Keratinocyte (primary cell): Measurements from ENCODE around the gene MT3. TPM values are rescaled to one million over a fixed set of nuclear protein-coding genes. Genes with fewer than 3 reads are reported as not detected.

Experiments used
- DNase-seq: peaks from one replicate; pipeline ENCODE4 v3.0.0-alpha.2; 2011; ENCODE audit warnings: low read depth, missing footprints, low spot score
- FAIRE-seq: peaks from 2 replicates; lab custom pipeline; 2011; peaks lifted over from hg19 to GRCh38; lab: Jason Lieb, UNC
- H2AFZ ChIP-seq: 2 replicates; pipeline ENCODE4 v1.6.0; 2012; ENCODE audit warnings: low read length, control low read depth, inconsistent platforms; ENCODE audit not compliant: control insufficient read depth
- H3K27ac ChIP-seq: 2 replicates; pipeline ENCODE4 v1.5.1; 2011; ENCODE audit warnings: low read length; ENCODE audit not compliant: control insufficient read depth, insufficient read depth
- H3K27me3 ChIP-seq: 3 replicates; pipeline ENCODE4 v1.6.0; 2011; ENCODE audit warnings: low read length; ENCODE audit not compliant: control insufficient read depth, insufficient read depth; ENCODE audit errors: extremely low read depth
- H3K36me3 ChIP-seq, 2 experiments: 2 replicates in 1 of 2; 3 replicates in 1 of 2; pipeline ENCODE4 v1.5.1; 2011; ENCODE audit warnings: low read length in 2 of 2, mild to moderate bottlenecking in 1 of 2; ENCODE audit not compliant: control insufficient read depth in 2 of 2, insufficient read depth in 2 of 2; ENCODE audit errors: extremely low read depth in 1 of 2
- H3K4me1 ChIP-seq: 3 replicates; pipeline ENCODE4 v1.5.1; 2011; ENCODE audit warnings: low read length; ENCODE audit not compliant: control insufficient read depth, insufficient read depth; ENCODE audit errors: extremely low read depth
- H3K4me2 ChIP-seq: 3 replicates; pipeline ENCODE4 v1.6.0; 2011; ENCODE audit warnings: low read depth, low read length; ENCODE audit not compliant: control insufficient read depth, insufficient read depth; ENCODE audit errors: extremely low read depth
- H3K4me3 ChIP-seq, 3 experiments: fragments of 200-600 bp in 1 of 3; sonication (generic) in 1 of 3; 2 replicates in 2 of 3; 3 replicates in 1 of 3; pipeline ENCODE4 v1.5.1; 2011 to 2016; ENCODE audit warnings: low read length in 3 of 3, mild to moderate bottlenecking in 3 of 3, control low read depth in 2 of 3, inconsistent platforms in 1 of 3, low read depth in 1 of 3, mixed read lengths in 1 of 3, mixed run types in 1 of 3, moderate library complexity in 1 of 3; ENCODE audit not compliant: control insufficient read depth in 2 of 3, insufficient read depth in 2 of 3; ENCODE audit errors: extremely low read depth in 1 of 3
- H3K79me2 ChIP-seq: 2 replicates; pipeline ENCODE4 v1.6.0; 2012; ENCODE audit warnings: low read length; ENCODE audit not compliant: control insufficient read depth, insufficient read depth
- H3K9ac ChIP-seq: 3 replicates; pipeline ENCODE4 v1.6.0; 2011; ENCODE audit warnings: low read length; ENCODE audit not compliant: control insufficient read depth, insufficient read depth; ENCODE audit errors: extremely low read depth
- H3K9me1 ChIP-seq: 3 replicates; pipeline ENCODE4 v1.6.0; 2011; ENCODE audit warnings: low read length; ENCODE audit not compliant: control insufficient read depth, insufficient read depth; ENCODE audit errors: extremely low read depth
- H3K9me3 ChIP-seq: 2 replicates; pipeline ENCODE4 v1.5.1; 2012; ENCODE audit warnings: low read depth, low read length; ENCODE audit not compliant: control insufficient read depth
- H4K20me1 ChIP-seq: 3 replicates; pipeline ENCODE4 v1.6.0; 2011; ENCODE audit warnings: low read length; ENCODE audit not compliant: control insufficient read depth, insufficient read depth; ENCODE audit errors: extremely low read depth
- EZH2 ChIP-seq: IDR thresholded peaks from one replicate; pipeline ENCODE4 v1.6.1; 2012; ENCODE audit warnings: inconsistent platforms, mild to moderate bottlenecking, low read length, moderate library complexity
- dilution Hi-C: fragments of 300-500 bp; cut with MboI; formaldehyde crosslinking; loops from one replicate; pipeline ENCODE4 v1.7.0; 2020; ENCODE audit warnings: low sequenced_read_pairs; ENCODE audit not compliant: extremely low pct_ligation_motif_present
- polyA plus RNA-seq, 5 experiments: library from polyadenylated mRNA; depleted of rRNA in 3 of 5; stranded (reverse) in 3 of 5; stranded (forward) in 1 of 5; unstranded in 1 of 5; fragments of >200 nt; gene quantifications; 1 replicate in 1 of 5; 2 replicates in 3 of 5; 3 replicates in 1 of 5; pipeline versions ENCODE4 v1.2.1 to v1.2.3, GENCODE V29; 2011 to 2012; ENCODE audit warnings: missing spikeins in 2 of 5, low read depth in 1 of 5, low replicate concordance in 1 of 5
- TF ChIP-seq, protein P1 (sequence below), 3 experiments: IDR thresholded peaks in 1 of 3; conservative IDR thresholded peaks in 1 of 3; optimal IDR thresholded peaks in 1 of 3; 2 replicates in 2 of 3; 3 replicates in 1 of 3; pipeline versions ENCODE3 to v1.5.1; 2011; ENCODE audit warnings: low read length in 3 of 3, mild to moderate bottlenecking in 3 of 3, moderate library complexity in 2 of 3, control low read depth in 1 of 3, inconsistent platforms in 1 of 3; ENCODE audit not compliant: insufficient read depth in 2 of 3; ENCODE audit errors: extremely low read depth in 1 of 3

Gene MT3
- polyA plus RNA-seq, 1 donor (not counting 4 experiments of a cell fraction or from before 2014, with no cell fraction given): not detected

DNA sequence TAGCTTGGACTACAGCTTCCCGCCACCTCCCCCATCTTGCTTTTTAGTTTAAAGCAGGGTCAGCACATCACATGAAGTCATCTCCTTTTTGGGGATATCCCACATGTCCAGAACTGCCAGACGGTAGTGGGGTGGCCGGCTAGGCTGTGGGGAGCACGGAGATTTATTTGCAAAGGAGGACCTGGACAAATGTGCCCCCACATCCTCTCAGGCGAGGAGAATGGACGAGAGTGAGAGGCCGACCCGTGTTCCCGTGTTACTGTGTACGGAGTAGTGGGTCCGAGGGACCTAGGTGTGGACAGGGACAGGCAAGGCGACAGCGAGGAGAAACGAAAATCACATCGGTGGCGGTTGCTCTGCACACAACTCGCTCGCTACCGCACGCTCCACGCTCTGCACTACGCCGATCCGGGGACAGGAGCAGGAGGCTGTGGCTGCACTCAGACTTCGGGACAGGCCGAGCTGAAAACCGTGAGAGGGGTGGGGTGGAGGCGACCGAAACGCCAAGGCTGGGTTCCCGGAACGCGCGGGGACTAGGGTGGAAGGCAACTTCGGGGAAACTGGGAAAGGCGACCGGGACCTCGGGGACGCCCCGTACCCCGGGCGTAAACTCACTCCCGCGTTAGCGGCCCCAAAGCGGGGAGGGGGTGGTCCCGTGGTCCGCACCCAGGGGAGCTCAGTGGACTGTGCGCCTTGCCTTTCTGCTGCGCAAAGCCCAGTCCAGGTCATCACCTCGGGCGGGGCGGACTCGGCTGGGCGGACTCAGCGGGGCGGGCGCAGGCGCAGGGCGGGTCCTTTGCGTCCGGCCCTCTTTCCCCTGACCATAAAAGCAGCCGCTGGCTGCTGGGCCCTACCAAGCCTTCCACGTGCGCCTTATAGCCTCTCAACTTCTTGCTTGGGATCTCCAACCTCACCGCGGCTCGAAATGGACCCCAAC is 48.8 kb downstream of the MT3 start, which contains the start of gene MT1A:
MT1A (plus strand) TSS at position 853 of the 937 bp plus-strand sequence; CDS start at position 926, 73 bp downstream.
- TF ChIP-seq, protein P1, sequence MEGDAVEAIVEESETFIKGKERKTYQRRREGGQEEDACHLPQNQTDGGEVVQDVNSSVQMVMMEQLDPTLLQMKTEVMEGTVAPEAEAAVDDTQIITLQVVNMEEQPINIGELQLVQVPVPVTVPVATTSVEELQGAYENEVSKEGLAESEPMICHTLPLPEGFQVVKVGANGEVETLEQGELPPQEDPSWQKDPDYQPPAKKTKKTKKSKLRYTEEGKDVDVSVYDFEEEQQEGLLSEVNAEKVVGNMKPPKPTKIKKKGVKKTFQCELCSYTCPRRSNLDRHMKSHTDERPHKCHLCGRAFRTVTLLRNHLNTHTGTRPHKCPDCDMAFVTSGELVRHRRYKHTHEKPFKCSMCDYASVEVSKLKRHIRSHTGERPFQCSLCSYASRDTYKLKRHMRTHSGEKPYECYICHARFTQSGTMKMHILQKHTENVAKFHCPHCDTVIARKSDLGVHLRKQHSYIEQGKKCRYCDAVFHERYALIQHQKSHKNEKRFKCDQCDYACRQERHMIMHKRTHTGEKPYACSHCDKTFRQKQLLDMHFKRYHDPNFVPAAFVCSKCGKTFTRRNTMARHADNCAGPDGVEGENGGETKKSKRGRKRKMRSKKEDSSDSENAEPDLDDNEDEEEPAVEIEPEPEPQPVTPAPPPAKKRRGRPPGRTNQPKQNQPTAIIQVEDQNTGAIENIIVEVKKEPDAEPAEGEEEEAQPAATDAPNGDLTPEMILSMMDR (optimal IDR thresholded peaks at IDR 0.05 in 1 of 3, IDR thresholded peaks at IDR 0.05 in 1 of 3, conservative IDR thresholded peaks at IDR 0.05 in 1 of 3; ENCODE audit: extremely low read depth in 1 of 3, insufficient read depth in 2 of 3, low read length in 3 of 3): no peak
- peak within 1 kb of the TSS in 2 of 3 experiments; percentile 18 to 27 for H3K4me3 ChIP-seq
- no peaks in the 10 kb centered on the region for H3K9me3 ChIP-seq
- H3K27ac ChIP-seq: no peak within 1 kb of the TSS
- no peaks in the 10 kb centered on the region for H4K20me1 ChIP-seq
- H3K4me1 ChIP-seq: peaks cover 4% of the 10 kb centered on the region
- H3K9ac ChIP-seq: no peak within 1 kb of the TSS
- H3K79me2 ChIP-seq: no peaks in the 10 kb centered on the region
- H3K4me2 ChIP-seq: peak within 1 kb of the TSS; percentile 41
- no peak for DNase-seq
- H2AFZ ChIP-seq: no peak within 1 kb of the TSS
- H3K36me3 ChIP-seq: no peaks in the 10 kb centered on the region
- no peak for FAIRE-seq
- H3K9me1 ChIP-seq: no peaks in the 10 kb centered on the region
- dilution Hi-C loops: no loop called here
- H3K27me3 ChIP-seq: peaks cover 47% of the 10 kb centered on the region

DNA sequence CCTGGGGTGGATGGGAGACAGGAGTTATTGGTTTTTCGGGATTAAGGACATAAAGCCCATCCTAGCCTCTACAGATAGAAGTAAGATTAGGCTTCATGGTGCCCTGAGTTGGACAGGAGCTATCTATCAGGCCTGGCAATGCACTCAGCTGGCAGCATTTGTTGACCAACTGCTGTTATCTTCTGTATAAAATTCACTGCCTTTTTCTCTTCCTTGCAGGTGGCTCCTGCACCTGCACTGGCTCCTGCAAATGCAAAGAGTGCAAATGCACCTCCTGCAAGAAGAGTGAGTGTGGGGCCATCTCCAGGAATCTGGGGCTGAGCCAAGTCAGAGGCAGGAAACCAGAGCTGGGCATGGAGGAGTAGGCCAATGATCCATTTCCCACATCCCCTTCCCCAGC is 49.7 kb downstream of the MT3 start:
- H3K9me1 ChIP-seq: no peaks in the 10 kb centered on the region
- peaks cover 4% of the 10 kb centered on the region for H3K4me1 ChIP-seq
- peaks cover 42% of the 10 kb centered on the region for H3K27me3 ChIP-seq
- H3K27ac ChIP-seq: no peak overlapping the region
- no peak for DNase-seq
- no peaks in the 10 kb centered on the region for H3K9me3 ChIP-seq
- H2AFZ ChIP-seq: no peak overlapping the region
- H3K4me3 ChIP-seq: no peak overlapping the region
- TF ChIP-seq, protein P1 (optimal IDR thresholded peaks at IDR 0.05 in 1 of 3, IDR thresholded peaks at IDR 0.05 in 1 of 3, conservative IDR thresholded peaks at IDR 0.05 in 1 of 3; ENCODE audit: extremely low read depth in 1 of 3, insufficient read depth in 2 of 3, low read length in 3 of 3): no peak
- no peak for TF ChIP-seq EZH2
- FAIRE-seq: no peak
- H3K9ac ChIP-seq: no peak overlapping the region
- H3K36me3 ChIP-seq: no peaks in the 10 kb centered on the region
- H3K4me2 ChIP-seq: no peak overlapping the region
- H4K20me1 ChIP-seq: no peaks in the 10 kb centered on the region
- no peaks in the 10 kb centered on the region for H3K79me2 ChIP-seq
- dilution Hi-C loops: no loop called here
